ENCODE results near the gene VTI1A. TPM values are rescaled to one million over a fixed set of nuclear protein-coding genes. Genes with fewer than 3 reads are reported as not detected.
"Not testable (repeated sequence)": the region's sequence is repeated elsewhere in the genome, so short reads cannot be mapped to it uniquely, and the experiment has no call there.

The VTI1A gene
- total and polyA plus RNA-seq, 3 donors from 2014 or later = 25.5 to 85.9 (median 63.4) TPM

- TF ChIP-seq CTCF (IDR thresholded peaks at IDR 0.05) = no peak
- TF ChIP-seq POLR2A (IDR thresholded peaks at IDR 0.05) = no peak
- no peak for DNase-seq
- WGBS, 2 donors = 91 to 94% methylated on average over 6 of the region's 6 CpGs
- H3K4me1 ChIP-seq = no peaks in the 10 kb centered on the region
- no peak overlapping the region for H3K27ac ChIP-seq
- no peak overlapping the region for H3K4me3 ChIP-seq
- no peaks in the 10 kb centered on the region for H3K27me3 ChIP-seq
- intact Hi-C loops (cut with DNase I; ENCODE audit: low total_unique reads) = no loop called here
- no peaks in the 10 kb centered on the region for H3K9me3 ChIP-seq
- no peaks in the 10 kb centered on the region for H3K36me3 ChIP-seq (ENCODE audit: low read depth, missing control alignments)
Observed at GRCh38 chr10:112589081-112589480, 142.1 kb downstream of the VTI1A start.

DNA sequence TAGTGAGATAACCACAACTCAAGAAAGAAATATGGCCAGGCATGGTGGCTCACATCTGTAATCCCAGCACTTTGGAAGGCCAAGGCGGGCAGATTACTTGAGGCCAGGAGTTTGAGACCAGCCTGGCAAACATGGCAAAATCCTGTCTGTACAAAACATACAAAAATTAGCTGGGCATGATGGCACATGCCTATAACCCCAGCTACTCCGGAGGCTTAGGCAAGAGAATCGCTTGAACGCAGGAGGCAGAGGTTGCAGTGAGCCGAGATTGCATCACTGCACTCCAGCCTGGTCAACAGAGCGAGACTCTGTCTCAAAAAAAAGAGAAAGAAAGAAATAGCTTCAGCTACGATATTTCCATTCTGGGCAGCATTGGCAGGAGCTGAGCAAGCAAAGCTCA is 143.8 kb downstream of the VTI1A start:
- H3K27me3 ChIP-seq; DNase-seq; H3K4me1 ChIP-seq; H3K4me3 ChIP-seq; H3K36me3 ChIP-seq (ENCODE audit: low read depth, missing control alignments); H3K9me3 ChIP-seq; H3K27ac ChIP-seq; intact Hi-C loops (cut with DNase I; ENCODE audit: low total_unique reads): not testable (repeated sequence)
- WGBS, 2 donors = 96 to 97% methylated on average over 7 of the region's 7 CpGs

GRCh38 chr10:112593023-112593422 is 146.0 kb downstream of the VTI1A start:
- Histone ChIP-seq H3K9me3 (no peaks in the 10 kb centered on the region), H3K4me1 (no peaks in the 10 kb centered on the region), H3K36me3 (ENCODE audit: low read depth, missing control alignments) (no peaks in the 10 kb centered on the region), H3K27ac (no peak overlapping the region), H3K27me3 (no peaks in the 10 kb centered on the region), H3K4me3 (no peak overlapping the region)
- intact Hi-C loops (cut with DNase I; ENCODE audit: low total_unique reads) = no loop called here
- 85 to 94% methylated on average over 5 of the region's 5 CpGs for whole genome bisulfite sequencing, 2 donors
- TF ChIP-seq POLR2A (IDR thresholded peaks at IDR 0.05) (no peak), CTCF (IDR thresholded peaks at IDR 0.05) (no peak)
- DNase-seq = no peak

DNA sequence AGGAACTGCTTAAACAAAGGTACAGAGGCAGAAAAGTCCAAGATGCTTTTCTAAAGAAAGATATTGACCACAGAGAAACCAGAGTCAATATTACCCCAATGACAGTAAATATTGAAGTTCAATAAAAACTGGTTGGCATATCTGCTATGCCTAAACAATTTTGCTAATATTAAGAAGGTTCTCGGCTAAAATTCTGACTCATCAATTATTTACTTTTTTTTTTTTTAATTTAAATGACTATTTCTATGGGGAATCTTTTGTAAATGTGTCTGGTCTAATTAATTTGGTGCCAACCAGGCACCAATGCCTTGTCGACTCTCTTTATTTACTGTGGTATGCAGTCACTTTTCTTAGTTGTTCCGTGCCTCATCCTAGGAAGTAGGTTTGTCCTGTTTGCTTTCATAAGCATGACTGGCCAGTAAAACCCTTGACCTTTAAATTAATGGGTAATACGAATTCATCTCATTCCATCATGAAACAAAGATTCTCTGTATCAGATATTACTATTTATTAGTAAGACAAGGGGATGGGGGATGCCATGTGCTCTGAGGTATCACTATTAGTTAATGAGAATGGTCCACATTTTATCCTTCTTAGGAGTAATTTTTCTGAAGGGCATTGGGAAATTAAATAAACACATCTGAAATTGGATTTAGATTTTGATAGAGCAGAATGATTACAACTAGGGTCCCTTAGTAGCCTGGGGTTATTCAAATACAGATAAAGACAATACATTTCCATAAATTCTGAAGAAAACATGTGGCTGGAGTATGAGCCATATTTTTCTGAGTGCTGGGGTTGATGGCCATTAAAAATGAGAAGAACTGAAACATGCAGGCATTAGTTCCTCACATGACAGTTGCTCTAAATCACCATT is 154.4 kb downstream of the VTI1A start:
- 82 to 92% methylated on average over 4 of the region's 4 CpGs for WGBS, 2 donors
- no peaks in the 10 kb centered on the region for H3K9me3 ChIP-seq
- no peaks in the 10 kb centered on the region for H3K36me3 ChIP-seq (ENCODE audit: low read depth, missing control alignments)
- peaks cover 7% of the 10 kb centered on the region for H3K4me1 ChIP-seq
- no peak for DNase-seq
- H3K4me3 ChIP-seq = no peak overlapping the region
- TF ChIP-seq POLR2A (IDR thresholded peaks at IDR 0.05) = no peak
- H3K27ac ChIP-seq = no peak overlapping the region
- intact Hi-C loops (cut with DNase I; ENCODE audit: low total_unique reads) = no loop called here
- H3K27me3 ChIP-seq = no peaks in the 10 kb centered on the region

DNA sequence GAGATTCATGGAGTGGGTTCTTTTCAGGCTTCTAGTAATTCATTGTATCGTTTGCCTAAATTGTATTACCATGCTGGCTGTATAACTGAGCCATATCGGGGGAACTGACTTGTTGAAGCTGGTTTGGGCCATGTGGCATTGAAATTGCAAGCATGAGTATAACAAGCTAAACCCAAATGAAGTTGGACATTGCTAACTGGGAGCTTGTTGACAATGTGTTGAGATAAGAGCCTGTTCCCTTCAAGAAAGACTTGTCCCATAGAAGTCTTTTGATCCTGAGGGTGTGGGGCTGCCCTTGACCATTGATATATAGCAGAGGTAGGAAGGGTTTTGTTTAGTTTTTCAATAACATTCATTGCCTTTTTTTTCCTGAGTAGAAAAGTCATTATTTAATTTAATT is 156.0 kb downstream of the VTI1A start:
- H3K4me3 ChIP-seq = no peak overlapping the region
- no peaks in the 10 kb centered on the region for H3K27me3 ChIP-seq
- H3K4me1 ChIP-seq = peaks cover 7% of the 10 kb centered on the region
- DNase-seq = no peak
- no peaks in the 10 kb centered on the region for H3K36me3 ChIP-seq (ENCODE audit: low read depth, missing control alignments)
- no peak overlapping the region for H3K27ac ChIP-seq
- TF ChIP-seq CTCF (IDR thresholded peaks at IDR 0.05) (no peak), POLR2A (IDR thresholded peaks at IDR 0.05) (no peak)
- WGBS, 2 donors = 95 to 99% methylated on average over 2 of the region's 2 CpGs
- intact Hi-C loops (cut with DNase I; ENCODE audit: low total_unique reads) = no loop called here
- H3K9me3 ChIP-seq = no peaks in the 10 kb centered on the region

DNA sequence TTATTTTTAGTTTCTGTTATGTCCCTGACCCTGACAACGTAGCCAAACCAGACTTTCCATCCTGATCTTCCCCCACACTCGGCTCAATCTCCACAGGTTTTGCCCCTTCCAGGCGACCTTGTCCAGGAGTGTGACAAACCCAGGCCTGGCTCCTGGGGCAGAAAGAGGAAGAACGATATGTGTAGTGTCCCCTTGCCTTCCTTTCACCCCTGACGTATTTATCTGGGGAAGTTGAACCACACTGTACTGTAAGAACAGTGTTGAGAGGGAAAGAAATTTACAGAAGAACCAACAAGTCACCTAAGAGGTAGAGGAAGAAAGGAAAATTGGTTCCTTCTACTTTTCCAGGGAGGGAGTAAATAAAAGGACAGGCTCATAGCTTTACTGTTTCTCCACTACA is 158.0 kb downstream of the VTI1A start:
- TF ChIP-seq POLR2A (IDR thresholded peaks at IDR 0.05) = no peak
- no peak for TF ChIP-seq CTCF (IDR thresholded peaks at IDR 0.05)
- Histone ChIP-seq H3K4me3 (no peak overlapping the region), H3K36me3 (ENCODE audit: low read depth, missing control alignments) (no peaks in the 10 kb centered on the region), H3K27me3 (no peaks in the 10 kb centered on the region), H3K4me1 (peaks cover 7% of the 10 kb centered on the region), H3K9me3 (no peaks in the 10 kb centered on the region), H3K27ac (no peak overlapping the region)
- WGBS, 2 donors = 39 to 52% methylated on average over 5 of the region's 5 CpGs
- DNase-seq = peak; percentile 28
- intact Hi-C loops (cut with DNase I; ENCODE audit: low total_unique reads) = no loop called here
